Right atrium auricular region (tissue), 2 donors: Measurements from ENCODE around the gene MRPS14. TPM values are rescaled to one million over a fixed set of nuclear protein-coding genes. Genes with fewer than 3 reads are reported as not detected.

ENCODE experiments used
- DNase-seq: peaks from one replicate; pipeline ENCODE4 v3.0.0-alpha.2; 2019; ENCODE audit warnings: low spot score
- H3K27ac ChIP-seq, 2 donors: fragments of 200-600 bp; sonication (generic); 1 replicate in 1 of 2; 2 replicates in 1 of 2; pipeline ENCODE4 v1.5.1; 2016 to 2019
- H3K27me3 ChIP-seq, 2 donors: fragments of 200-600 bp; sonication (generic); one replicate each; pipeline versions ENCODE4 v1.5.1 to v1.6.0; 2017 to 2019
- H3K36me3 ChIP-seq: fragments of 200-600 bp; sonication (generic); one replicate; pipeline ENCODE4 v1.5.1; 2016
- H3K4me1 ChIP-seq, 2 donors: fragments of 200-600 bp; sonication (generic); one replicate each; pipeline versions ENCODE4 v1.5.1 to v1.6.0; 2017 to 2019
- H3K4me3 ChIP-seq, 2 donors: fragments of 200-600 bp; sonication (generic); 1 replicate in 1 of 2; 2 replicates in 1 of 2; pipeline ENCODE4 v1.5.1; 2017 to 2019; ENCODE audit warnings: mild to moderate bottlenecking in 1 of 2, moderate library complexity in 1 of 2
- H3K9me3 ChIP-seq, 2 donors: fragments of 200-600 bp; sonication (generic); one replicate each; pipeline ENCODE4 v1.5.1; 2019
- CTCF ChIP-seq, 2 donors: fragments of 200-600 bp; sonication (generic); IDR thresholded peaks; one replicate each; pipeline ENCODE4 v1.5.1; 2019; ENCODE audit warnings: antibody characterized with exemption in 2 of 2
- total RNA-seq, 2 donors: library from RNA; depleted of rRNA; stranded (reverse); fragments of >200 nt; gene quantifications; one replicate each; pipeline ENCODE4 v1.1.0, GENCODE V29; 2016

Gene MRPS14
- total RNA-seq, 2 donors from 2014 or later: 14.8 to 16.7 TPM

- Histone ChIP-seq H3K36me3 (no peaks in the 10 kb centered on the region), H3K27ac (peak overlapping the region; percentile 94 to 96), H3K4me3 (peak overlapping the region; percentile 82 to 85), H3K4me1 (peaks cover 0 to 26% of the 10 kb centered on the region in 2 donors), H3K27me3 (no peaks in the 10 kb centered on the region), H3K9me3 (no peaks in the 10 kb centered on the region)
- DNase-seq: no peak
- TF ChIP-seq CTCF (IDR thresholded peaks at IDR 0.05): no peak
Observed at GRCh38 chr1:175000697-175001187, 22.5 kb downstream of the MRPS14 start.

DNA sequence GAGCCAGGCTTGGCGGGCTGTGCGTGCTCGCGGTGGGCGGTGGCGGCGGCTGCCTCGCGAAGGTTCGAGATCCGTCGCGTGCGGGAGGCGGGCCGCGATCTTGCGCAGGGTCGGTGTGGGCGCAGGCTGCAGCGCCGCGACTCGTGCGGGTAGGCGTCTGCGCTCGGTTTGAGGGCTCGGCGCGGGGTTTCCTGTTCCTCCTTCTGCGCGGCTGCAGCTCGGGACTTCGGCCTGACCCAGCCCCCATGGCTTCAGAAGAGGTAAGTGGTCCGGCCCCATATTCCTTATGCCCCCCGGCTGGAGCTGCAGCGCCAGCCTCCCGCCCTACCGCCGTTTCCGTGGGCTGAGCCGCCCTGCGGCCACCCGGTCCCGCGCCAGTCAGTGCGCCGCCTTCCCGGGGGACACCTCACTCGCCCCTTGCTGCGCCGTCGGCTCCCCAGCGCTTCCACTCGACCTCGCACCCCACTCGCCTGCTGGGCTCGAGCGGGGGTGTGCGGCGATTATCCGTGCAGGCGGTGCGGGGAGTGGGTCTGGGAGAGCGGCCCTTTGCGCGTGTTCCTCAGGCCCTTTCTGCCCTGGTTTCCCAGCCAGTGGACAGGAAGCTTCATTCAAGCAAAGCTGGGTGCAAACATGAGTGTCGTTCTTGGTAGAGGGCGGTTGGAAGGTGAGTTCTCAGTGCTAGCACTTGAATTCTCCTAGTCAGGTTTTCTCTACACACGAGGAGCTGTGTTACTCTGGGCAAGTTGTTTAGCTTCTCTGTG is 23.1 kb downstream of the MRPS14 start, which contains the start of gene CACYBP:
Gene CACYBP (plus strand): TSS at position 12 of the 761 bp plus-strand sequence. CDS start 234 bp downstream, at position 246.
- H3K9me3 ChIP-seq: no peaks in the 10 kb centered on the region
- no peaks in the 10 kb centered on the region for H3K27me3 ChIP-seq
- no peak for DNase-seq
- H3K4me1 ChIP-seq: peaks cover 0 to 26% of the 10 kb centered on the region in 2 donors
- H3K36me3 ChIP-seq: no peaks in the 10 kb centered on the region
- peak within 1 kb of the TSS; percentile 94 to 96 for H3K27ac ChIP-seq
- H3K4me3 ChIP-seq: peak within 1 kb of the TSS; percentile 82 to 85
- TF ChIP-seq CTCF (IDR thresholded peaks at IDR 0.05): peak in 1 of 2 donors; percentile 23

GRCh38 chr1:174999216-174999935 is 23.8 kb downstream of the MRPS14 start:
- Histone ChIP-seq H3K27me3 (no peaks in the 10 kb centered on the region), H3K36me3 (no peaks in the 10 kb centered on the region), H3K27ac (peak overlapping the region; percentile 94 to 96), H3K4me3 (peak overlapping the region; percentile 82 to 85), H3K9me3 (no peaks in the 10 kb centered on the region), H3K4me1 (peaks cover 0 to 26% of the 10 kb centered on the region in 2 donors)
- DNase-seq: peak; percentile 99
- no peak for TF ChIP-seq CTCF (IDR thresholded peaks at IDR 0.05)

DNA sequence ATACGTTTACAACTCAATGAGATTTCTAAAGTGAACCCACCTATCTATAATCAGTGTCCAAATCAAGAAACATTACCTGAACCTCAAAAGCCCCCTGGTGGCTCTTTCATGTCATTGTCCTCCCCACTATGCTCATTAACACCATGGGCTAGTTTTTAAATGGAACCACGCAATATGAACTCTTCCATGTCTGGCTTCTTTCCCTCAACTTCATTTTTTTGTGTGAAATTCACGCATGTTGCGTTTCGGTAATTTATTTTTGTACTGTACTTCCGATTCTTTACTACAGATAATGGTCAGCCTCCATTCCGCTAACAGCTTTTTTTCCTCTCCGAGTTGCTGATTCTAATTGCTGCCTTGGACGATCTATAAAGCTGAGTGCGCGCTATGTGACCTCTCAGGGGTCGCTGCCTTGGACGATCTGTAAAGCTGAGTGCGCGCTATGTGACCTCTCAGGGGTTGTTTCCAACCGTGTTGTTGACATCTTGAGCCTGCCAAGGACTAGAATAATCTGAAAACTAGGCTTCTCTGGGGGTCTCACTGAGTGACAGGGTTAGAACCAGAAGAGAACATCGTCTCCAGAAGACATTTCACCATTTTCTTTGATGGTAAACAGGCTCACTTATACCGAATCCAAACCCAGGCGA is 24.5 kb downstream of the MRPS14 start:
- no peak for DNase-seq
- Histone ChIP-seq H3K4me3 (peak overlapping the region; percentile 82 to 85), H3K27me3 (no peaks in the 10 kb centered on the region), H3K27ac (peak overlapping the region; percentile 94 to 96), H3K36me3 (no peaks in the 10 kb centered on the region), H3K9me3 (no peaks in the 10 kb centered on the region), H3K4me1 (peaks cover 0 to 26% of the 10 kb centered on the region in 2 donors)
- peak; percentile 76 to 81 for TF ChIP-seq CTCF (IDR thresholded peaks at IDR 0.05)

- no peaks in the 10 kb centered on the region for H3K9me3 ChIP-seq
- no peaks in the 10 kb centered on the region for H3K36me3 ChIP-seq
- no peak overlapping the region for H3K4me3 ChIP-seq
- no peaks in the 10 kb centered on the region for H3K27me3 ChIP-seq
- TF ChIP-seq CTCF (IDR thresholded peaks at IDR 0.05): no peak
- DNase-seq: no peak
- no peak overlapping the region for H3K27ac ChIP-seq
- peaks cover 0 to 15% of the 10 kb centered on the region in 2 donors for H3K4me1 ChIP-seq
Observed at GRCh38 chr1:174997041-174997440, 26.2 kb downstream of the MRPS14 start.
